Kidney capillary endothelial cell (primary cell): Measurements from ENCODE around the gene IPO9.
"Not testable (repeated sequence)": the region's sequence is repeated elsewhere in the genome, so short reads cannot be mapped to it uniquely, and the experiment has no call there.

Experiments used
- DNase-seq: peaks from one replicate; pipeline ENCODE4 v3.0.0-alpha.2; 2018; ENCODE audit warnings: low spot score

The IPO9 gene

GRCh38 chr1:201848230-201848629, 19.3 kb downstream of the IPO9 start:
- DNase-seq, result no peak

- DNase-seq, result no peak
These were observed 20.6 kb downstream of the IPO9 start for GRCh38 chr1:201849372-201850052.

- peak; percentile 75 for DNase-seq
These were observed 21.1 kb downstream of the IPO9 start for GRCh38 chr1:201850053-201850397.

- no peak for DNase-seq
These were observed 23.0 kb downstream of the IPO9 start for GRCh38 chr1:201851949-201852348.

- not testable (repeated sequence) for DNase-seq
These were observed 27.8 kb downstream of the IPO9 start for GRCh38 chr1:201856722-201857121.

GRCh38 chr1:201859424-201859823, 30.5 kb downstream of the IPO9 start:
- peak; percentile 50 for DNase-seq

- DNase-seq, result no peak
These were observed 32.5 kb downstream of the IPO9 start for GRCh38 chr1:201861448-201861847.

- DNase-seq, result no peak
These were observed 41.4 kb downstream of the IPO9 start for GRCh38 chr1:201870397-201870796.

- DNase-seq, result no peak
These were observed 45.7 kb downstream of the IPO9 start for GRCh38 chr1:201874672-201875071.

- no peak for DNase-seq
These were observed 47.3 kb downstream of the IPO9 start for GRCh38 chr1:201876148-201876818.

- peak; percentile 52 for DNase-seq
These were observed 49.0 kb downstream of the IPO9 start for GRCh38 chr1:201877877-201878401.

GRCh38 chr1:201880928-201881571, 52.1 kb downstream of the IPO9 start:
- DNase-seq, result no peak

- no peak for DNase-seq
These were observed 52.7 kb downstream of the IPO9 start for GRCh38 chr1:201881617-201882016.

GRCh38 chr1:201882665-201883132, 53.7 kb downstream of the IPO9 start:
- peak; percentile 40 for DNase-seq

- DNase-seq, result no peak
These were observed 54.3 kb downstream of the IPO9 start for GRCh38 chr1:201883266-201883665.

GRCh38 chr1:201883786-201884185, 54.8 kb downstream of the IPO9 start:
- no peak for DNase-seq

GRCh38 chr1:201884425-201884824, 55.5 kb downstream of the IPO9 start:
- no peak for DNase-seq

GRCh38 chr1:201885531-201886075, 56.6 kb downstream of the IPO9 start:
- DNase-seq, result no peak

GRCh38 chr1:201886103-201886885, 57.3 kb downstream of the IPO9 start:
- no peak for DNase-seq

GRCh38 chr1:201887116-201887866, 58.3 kb downstream of the IPO9 start:
- no peak for DNase-seq
